Esophagus muscularis mucosa (tissue), 4 donors: Measurements from ENCODE around the gene GOLIM4. TPM values are rescaled to one million over a fixed set of nuclear protein-coding genes. Genes with fewer than 3 reads are reported as not detected.

Source experiments
- DNase-seq: peaks from one replicate; pipeline ENCODE4 v3.0.0-alpha.2; 2017; ENCODE audit errors: extremely low spot score
- H3K27ac ChIP-seq, 4 donors: fragments of 200-600 bp; sonication (generic); replicated peaks in 1 of 4; 1 replicate in 3 of 4; 2 replicates in 1 of 4; pipeline ENCODE4 v1.5.1; 2016 to 2019; ENCODE audit warnings: mild to moderate bottlenecking in 1 of 4
- H3K27me3 ChIP-seq, 4 donors: fragments of 200-600 bp; sonication (generic); one replicate each; pipeline versions ENCODE4 v1.5.1 to v1.6.0; 2016 to 2019
- H3K36me3 ChIP-seq, 4 donors: fragments of 200-600 bp; sonication (generic); one replicate each; pipeline ENCODE4 v1.5.1; 2016 to 2019
- H3K4me1 ChIP-seq, 4 donors: fragments of 200-600 bp; sonication (generic); one replicate each; pipeline ENCODE4 v1.5.1; 2016 to 2019
- H3K4me3 ChIP-seq, 4 donors: fragments of 200-600 bp; sonication (generic); 1 replicate in 2 of 4; 2 replicates in 2 of 4; pipeline ENCODE4 v1.5.1; 2016 to 2019; ENCODE audit warnings: mild to moderate bottlenecking in 4 of 4, moderate library complexity in 1 of 4
- H3K9me3 ChIP-seq, 4 donors: fragments of 200-600 bp; sonication (generic); 1 replicate in 3 of 4; 2 replicates in 1 of 4; pipeline ENCODE4 v1.5.1; 2016 to 2019
- EP300 ChIP-seq: sonication (generic); formaldehyde crosslinking; IDR thresholded peaks from one replicate; pipeline ENCODE4 v1.6.1; 2017; ENCODE audit warnings: antibody characterized with exemption
- POLR2A ChIP-seq: fragments of 450-650 bp; IDR thresholded peaks from one replicate; pipeline ENCODE4 v1.6.1; 2017; ENCODE audit warnings: antibody characterized with exemption, moderate library complexity, mild to moderate bottlenecking, low read depth
- POLR2AphosphoS5 ChIP-seq, 2 donors: sonication (generic); formaldehyde crosslinking; IDR thresholded peaks; one replicate each; pipeline ENCODE4 v1.6.1; 2017; ENCODE audit warnings: antibody characterized with exemption in 2 of 2
- WGBS: methylation state at CpG from one replicate; pipeline ENCODE4 v1.1.5; 2018; 5-methylcytosine and 5-hydroxymethylcytosine counted together
- intact Hi-C: fragments of 100-400 bp; cut with DNase I; formaldehyde crosslinking; loops from one replicate; pipeline ENCODE4 v1.15.1; 2023
- total RNA-seq, 4 donors: library from RNA; depleted of rRNA; stranded (reverse); fragments of >200 nt; gene quantifications; one replicate each; pipeline versions ENCODE4 v1.1.0 to v1.2.1, GENCODE V29; 2016
- TF ChIP-seq, protein P1 (sequence below), 3 experiments: fragments of 200-600 bp in 2 of 3; fragments of 450-650 bp in 1 of 3; sonication (generic) in 2 of 3; IDR thresholded peaks; one replicate each; pipeline ENCODE4 v1.5.1; 2017 to 2019; ENCODE audit warnings: antibody characterized with exemption in 3 of 3, mild to moderate bottlenecking in 2 of 3, moderate library complexity in 1 of 3

Gene GOLIM4
- total RNA-seq, 4 donors from 2014 or later: 41.7 to 46.5 (median 45.0) TPM

DNA sequence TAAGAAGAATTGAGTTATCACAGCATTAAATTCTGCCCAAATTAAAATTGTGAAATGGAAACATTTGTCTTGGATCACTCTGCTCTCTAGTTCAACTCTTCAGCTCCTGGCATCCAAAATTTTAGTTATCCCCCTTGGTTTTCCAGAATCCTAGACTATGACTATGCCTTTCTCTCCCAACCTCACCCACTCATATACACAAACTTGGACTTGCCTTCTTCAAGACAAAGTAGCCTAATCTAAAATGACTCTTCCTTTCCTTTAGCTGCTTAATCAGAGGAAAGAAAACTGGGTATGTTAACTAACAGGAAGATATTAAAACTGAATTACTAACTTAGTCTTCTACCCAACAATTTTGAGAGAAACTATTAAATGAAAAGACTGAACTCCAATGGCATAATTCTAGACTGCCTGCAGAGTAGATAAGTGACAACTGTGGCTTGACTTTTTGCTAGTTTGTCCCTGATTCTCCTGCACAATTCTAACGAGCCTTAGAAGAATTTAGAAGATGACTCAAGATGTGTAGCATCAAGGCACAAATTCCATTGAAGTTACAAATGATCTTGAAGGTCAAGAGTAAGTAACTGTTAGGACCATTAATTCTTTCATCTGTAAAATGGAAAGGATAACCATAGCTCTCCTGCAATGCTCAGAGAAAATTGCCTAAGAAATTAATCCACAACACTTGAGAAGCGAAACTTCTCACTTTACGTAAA lies 5.2 kb upstream of the GOLIM4 start:
- Histone ChIP-seq H3K36me3 (no peaks in the 10 kb centered on the region), H3K27ac (no peak overlapping the region), H3K4me3 (no peak overlapping the region), H3K9me3 (no peaks in the 10 kb centered on the region), H3K4me1 (peaks cover 5 to 9% (median 7%) of the 10 kb centered on the region in 4 donors), H3K27me3 (no peaks in the 10 kb centered on the region)
- WGBS: 87% methylated on average over 3 of the region's 3 CpGs
- no peak for DNase-seq
- intact Hi-C loops: no loop called here
- TF ChIP-seq, protein P1, sequence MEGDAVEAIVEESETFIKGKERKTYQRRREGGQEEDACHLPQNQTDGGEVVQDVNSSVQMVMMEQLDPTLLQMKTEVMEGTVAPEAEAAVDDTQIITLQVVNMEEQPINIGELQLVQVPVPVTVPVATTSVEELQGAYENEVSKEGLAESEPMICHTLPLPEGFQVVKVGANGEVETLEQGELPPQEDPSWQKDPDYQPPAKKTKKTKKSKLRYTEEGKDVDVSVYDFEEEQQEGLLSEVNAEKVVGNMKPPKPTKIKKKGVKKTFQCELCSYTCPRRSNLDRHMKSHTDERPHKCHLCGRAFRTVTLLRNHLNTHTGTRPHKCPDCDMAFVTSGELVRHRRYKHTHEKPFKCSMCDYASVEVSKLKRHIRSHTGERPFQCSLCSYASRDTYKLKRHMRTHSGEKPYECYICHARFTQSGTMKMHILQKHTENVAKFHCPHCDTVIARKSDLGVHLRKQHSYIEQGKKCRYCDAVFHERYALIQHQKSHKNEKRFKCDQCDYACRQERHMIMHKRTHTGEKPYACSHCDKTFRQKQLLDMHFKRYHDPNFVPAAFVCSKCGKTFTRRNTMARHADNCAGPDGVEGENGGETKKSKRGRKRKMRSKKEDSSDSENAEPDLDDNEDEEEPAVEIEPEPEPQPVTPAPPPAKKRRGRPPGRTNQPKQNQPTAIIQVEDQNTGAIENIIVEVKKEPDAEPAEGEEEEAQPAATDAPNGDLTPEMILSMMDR (IDR thresholded peaks at IDR 0.05): no peak
- TF ChIP-seq POLR2AphosphoS5 (IDR thresholded peaks at IDR 0.05): no peak
- no peak for TF ChIP-seq EP300
- TF ChIP-seq POLR2A: no peak

DNA sequence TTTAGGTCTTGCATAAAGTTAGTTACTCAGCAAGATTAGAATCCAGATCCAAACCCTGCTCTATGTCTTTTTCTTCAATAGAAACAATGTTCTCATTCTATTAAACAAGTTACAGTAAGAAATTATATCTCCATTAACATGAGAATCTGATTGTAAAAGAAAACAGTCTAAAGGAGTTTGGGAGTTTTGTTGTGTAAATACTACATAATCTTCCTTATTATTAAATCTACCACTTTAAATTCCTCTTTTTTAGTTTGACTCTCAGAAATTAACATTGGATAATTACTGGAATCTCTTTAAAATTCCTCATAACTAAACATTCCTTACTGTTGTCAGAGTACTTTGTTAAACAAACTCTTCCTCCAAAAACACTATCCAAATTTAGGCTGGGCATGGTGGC lies 1.7 kb upstream of the GOLIM4 start:
- no peaks in the 10 kb centered on the region for H3K36me3 ChIP-seq
- H3K27ac ChIP-seq: no peak overlapping the region
- no peak for TF ChIP-seq POLR2A
- TF ChIP-seq, protein P1 (IDR thresholded peaks at IDR 0.05): no peak
- no peak for TF ChIP-seq POLR2AphosphoS5 (IDR thresholded peaks at IDR 0.05)
- peaks cover 22 to 31% (median 29%) of the 10 kb centered on the region in 4 donors for H3K4me1 ChIP-seq
- intact Hi-C loops: loop anchor here (2.0 kb wide), 1 partner anchor 65 kb away; no protein-coding TSS in a partner anchor
- H3K9me3 ChIP-seq: no peaks in the 10 kb centered on the region
- no peak overlapping the region for H3K4me3 ChIP-seq
- H3K27me3 ChIP-seq: no peaks in the 10 kb centered on the region
- no peak for DNase-seq

DNA sequence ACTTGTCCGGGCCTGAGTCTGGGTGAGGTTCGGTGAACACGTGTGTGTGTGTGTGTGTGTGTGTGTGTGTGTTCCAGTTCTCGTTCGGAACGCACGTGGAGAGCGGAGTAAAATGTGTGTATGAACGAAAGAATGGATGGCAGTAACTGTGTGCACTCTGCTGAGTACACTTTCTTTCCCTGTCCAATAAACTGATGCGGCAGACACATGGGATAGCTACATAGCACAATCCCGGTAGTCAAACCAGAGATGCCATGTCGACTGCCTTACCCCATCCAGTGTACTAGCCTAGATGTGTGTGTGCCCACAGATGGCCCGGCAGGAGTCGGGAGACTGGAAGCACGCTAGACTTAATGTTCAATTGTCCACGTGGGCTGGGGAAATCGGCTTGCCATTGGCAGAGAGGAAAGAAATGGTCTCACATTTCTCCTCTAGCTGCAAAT lies 507 bp upstream of the GOLIM4 start:
- DNase-seq: peak; percentile 94
- TF ChIP-seq POLR2AphosphoS5 (IDR thresholded peaks at IDR 0.05) (peak in 1 of 2 donors; percentile 30), EP300 (no peak)
- Histone ChIP-seq H3K4me3 (peak overlapping the region; percentile 66 to 93 (median 91)), H3K27me3 (no peaks in the 10 kb centered on the region), H3K36me3 (no peaks in the 10 kb centered on the region), H3K9me3 (no peaks in the 10 kb centered on the region), H3K27ac (peak overlapping the region; percentile 92 to 98 (median 98)), H3K4me1 (peaks cover 33 to 42% (median 40%) of the 10 kb centered on the region in 4 donors)
- under 1% methylated on average over 14 of the region's 17 CpGs for WGBS
- intact Hi-C loops: loop anchor here (2.0 kb wide), 1 partner anchor 67 kb away; no protein-coding TSS in a partner anchor

DNA sequence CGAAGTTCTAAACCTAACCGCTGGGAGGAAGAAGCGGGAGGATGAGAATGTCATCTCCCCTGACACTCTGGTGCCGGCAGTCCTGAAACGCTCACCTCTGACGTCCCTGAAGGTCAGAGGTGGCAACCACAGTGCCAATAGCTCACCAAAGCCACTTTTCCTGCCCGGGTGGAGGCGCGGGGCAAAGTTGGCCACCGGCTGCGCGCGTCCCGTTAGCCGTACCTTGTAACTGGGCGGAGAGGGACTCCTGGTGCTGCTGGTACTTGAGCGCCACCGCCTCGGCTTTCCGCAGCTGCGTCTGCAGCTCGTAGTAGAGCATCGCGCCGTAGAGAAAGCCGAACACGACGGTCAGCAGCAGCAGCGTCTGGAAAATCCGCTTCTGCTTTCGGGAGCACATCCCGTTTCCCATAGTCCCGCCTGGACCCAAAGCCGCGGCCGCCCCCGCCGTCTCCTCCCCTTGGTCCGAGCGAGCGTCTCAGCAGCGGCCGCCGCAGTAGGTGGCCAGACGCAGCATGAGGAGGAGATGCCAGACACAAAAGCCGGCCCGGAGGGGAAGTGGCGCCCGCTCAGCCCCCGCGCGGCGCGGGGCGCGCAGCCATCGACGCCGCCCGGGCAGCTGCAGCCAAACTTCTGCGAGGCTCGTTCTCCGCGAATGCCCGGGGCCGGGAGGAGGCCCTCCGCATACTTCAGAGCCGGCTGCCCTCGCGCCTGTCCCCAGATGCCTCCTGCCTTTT lies 680 bp downstream of the GOLIM4 start:
- intact Hi-C loops: loop anchor here (2.0 kb wide), 1 partner anchor 42 kb away; no protein-coding TSS in a partner anchor
- TF ChIP-seq POLR2A (peak; percentile 15), POLR2AphosphoS5 (IDR thresholded peaks at IDR 0.05) (peak; percentile 51 to 69), EP300 (no peak)
- TF ChIP-seq, protein P1 (IDR thresholded peaks at IDR 0.05): peak in 1 of 3 experiments; percentile 58
- peak overlapping the region; percentile 92 to 98 (median 98) for H3K27ac ChIP-seq
- peaks cover 41 to 54% (median 52%) of the 10 kb centered on the region in 4 donors for H3K4me1 ChIP-seq
- H3K4me3 ChIP-seq: peak overlapping the region; percentile 66 to 93 (median 91)
- no peak for DNase-seq
- no peaks in the 10 kb centered on the region for H3K9me3 ChIP-seq
- no peaks in the 10 kb centered on the region for H3K36me3 ChIP-seq
- 13% methylated on average over 10 of the region's 70 CpGs for WGBS
- no peaks in the 10 kb centered on the region for H3K27me3 ChIP-seq

DNA sequence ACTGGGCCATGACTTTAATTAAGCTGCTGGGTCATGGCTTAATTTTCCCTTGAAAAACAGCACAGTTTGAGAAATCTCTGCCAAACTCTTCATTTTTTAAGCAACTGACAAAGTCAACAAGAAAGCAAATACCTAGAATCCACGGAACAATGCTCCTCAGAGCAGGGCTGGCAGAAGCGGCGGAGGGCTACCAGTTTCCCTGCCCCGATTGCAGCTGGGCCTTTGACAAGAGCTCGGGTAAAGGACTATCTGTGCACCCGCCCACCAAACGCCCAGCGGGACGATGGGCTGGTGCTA lies 1.2 kb downstream of the GOLIM4 start:
- DNase-seq: no peak
- Histone ChIP-seq H3K27me3 (no peaks in the 10 kb centered on the region), H3K4me3 (peak overlapping the region; percentile 66 to 93 (median 91)), H3K9me3 (no peaks in the 10 kb centered on the region), H3K36me3 (no peaks in the 10 kb centered on the region), H3K27ac (peak overlapping the region; percentile 92 to 98 (median 98)), H3K4me1 (peaks cover 41 to 59% (median 57%) of the 10 kb centered on the region in 4 donors)
- intact Hi-C loops: loop anchor here (2.0 kb wide), 1 partner anchor 42 kb away; no protein-coding TSS in a partner anchor
- 0% methylated on average over 4 of the region's 9 CpGs for WGBS
- TF ChIP-seq EP300: no peak
- no peak for TF ChIP-seq POLR2A
- no peak for TF ChIP-seq POLR2AphosphoS5 (IDR thresholded peaks at IDR 0.05)
- TF ChIP-seq, protein P1 (IDR thresholded peaks at IDR 0.05): no peak
